ENCODE results near the gene CRCP.
"Not testable (repeated sequence)": the region's sequence is repeated elsewhere in the genome, so short reads cannot be mapped to it uniquely, and the experiment has no call there.

The CRCP gene

DNA sequence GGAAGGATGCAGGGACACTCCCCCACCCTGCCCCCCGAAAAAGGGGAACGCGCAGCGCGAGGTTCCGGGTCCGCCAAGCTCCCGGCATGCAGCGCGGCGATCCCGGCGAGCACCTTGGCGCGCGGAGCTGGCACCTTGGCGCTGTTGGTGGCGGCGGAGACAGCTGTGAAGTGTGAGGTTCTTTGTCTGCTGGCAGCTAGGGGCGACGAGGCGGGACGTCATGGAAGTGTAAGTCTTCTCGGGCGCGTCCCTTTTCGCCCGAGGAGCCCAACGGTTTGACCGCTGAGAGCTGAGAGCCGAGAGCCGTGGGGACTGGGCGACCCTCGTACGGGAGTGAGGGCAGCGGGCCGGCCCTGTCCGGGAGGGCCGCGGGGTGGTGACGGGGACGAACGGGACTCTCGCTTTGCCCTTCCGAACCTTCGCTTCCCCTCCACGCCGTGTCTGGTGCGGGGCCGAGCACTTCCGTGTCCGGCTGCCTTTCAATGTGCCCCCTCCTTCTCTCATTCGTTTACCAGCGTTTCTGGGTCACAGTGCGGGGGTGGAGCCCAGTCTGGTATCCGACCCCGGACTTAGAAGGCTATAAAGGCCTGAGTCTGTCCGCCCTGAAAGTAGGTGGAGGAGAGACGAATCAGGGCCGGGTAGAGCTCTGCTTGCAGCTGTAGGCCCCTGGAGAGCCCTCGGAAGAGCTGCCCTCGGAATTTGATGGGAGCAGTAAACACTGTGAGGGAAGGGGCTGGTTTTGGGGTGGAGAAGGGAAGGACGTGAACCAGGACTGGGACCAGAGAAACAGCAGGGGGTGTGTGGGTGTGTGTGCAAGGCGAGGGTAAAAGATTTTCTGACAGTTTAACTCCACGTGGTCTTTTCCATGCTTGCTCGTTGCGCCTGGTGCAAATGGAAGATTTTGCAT is at the start of gene CRCP:
Gene CRCP, plus strand, starts transcription at position 105 of the 907 bp plus-strand sequence. Its CDS starts 116 bp downstream, at position 221.
- FAIRE-seq: peak; percentile 46

DNA sequence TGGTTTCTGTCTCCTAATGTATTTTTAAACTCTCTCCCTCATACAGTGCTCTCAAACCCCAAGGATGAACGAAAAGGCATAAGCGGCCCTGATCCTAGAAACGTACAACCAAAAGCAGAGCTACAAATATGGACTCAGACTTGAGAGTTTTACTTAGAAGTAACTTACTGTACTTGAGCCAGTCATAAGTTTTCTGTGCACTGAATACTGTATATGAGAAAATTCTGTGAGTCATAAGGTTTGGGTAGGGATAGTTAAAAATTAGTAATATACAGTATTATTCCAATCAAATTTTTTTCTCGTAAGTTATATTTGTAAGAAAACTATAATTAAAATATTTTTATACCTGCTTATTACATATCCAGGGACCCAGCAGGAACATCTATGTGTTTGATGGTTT is 44.9 kb upstream of the CRCP start:
- no peak for FAIRE-seq

GRCh38 chr7:66070222-66070621 is 44.4 kb upstream of the CRCP start:
- FAIRE-seq: no peak

- FAIRE-seq: not testable (repeated sequence)
These were observed 42.4 kb upstream of the CRCP start for GRCh38 chr7:66072208-66072607.

DNA sequence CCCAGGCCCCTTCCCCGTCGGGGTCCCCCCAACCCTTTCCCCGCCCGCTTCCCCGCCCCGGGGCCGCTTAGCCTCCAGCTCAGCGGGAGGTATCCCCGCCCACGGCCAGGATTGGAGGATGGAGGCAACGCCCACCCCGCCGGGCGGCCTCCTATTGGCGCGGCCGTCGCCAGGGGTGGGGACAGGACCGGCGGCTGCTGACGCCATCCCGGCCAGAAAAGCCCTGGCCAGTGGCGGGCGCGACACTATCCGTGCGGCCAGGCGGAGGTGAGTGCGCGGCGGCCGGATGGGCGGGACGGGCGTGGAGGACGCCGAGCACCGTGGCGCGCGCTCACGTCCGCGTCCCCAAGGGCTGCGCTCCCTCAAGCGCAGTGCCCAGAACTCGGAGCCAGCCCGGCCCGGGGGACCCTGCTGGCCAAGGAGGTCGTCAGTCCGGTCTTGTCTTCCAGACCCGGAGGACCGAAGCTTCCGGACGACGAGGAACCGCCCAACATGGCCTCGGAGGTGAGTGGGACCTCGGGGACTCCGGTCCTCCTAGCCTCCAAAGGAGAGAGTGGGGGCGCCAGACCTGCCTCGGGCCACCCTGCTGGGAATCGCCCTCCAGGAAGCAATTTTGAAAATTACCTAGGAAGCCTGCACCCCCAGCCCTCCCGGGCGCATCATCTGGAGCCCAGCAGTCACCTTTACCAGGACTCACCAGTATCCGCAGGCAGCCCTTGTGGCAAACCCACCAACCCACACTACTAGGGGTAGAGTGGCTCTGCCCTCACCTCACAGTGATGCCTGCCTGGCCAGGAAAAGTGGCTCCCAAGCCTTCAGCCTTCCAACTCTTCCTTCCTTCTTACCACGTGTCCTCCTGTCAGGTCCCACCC is 38.8 kb upstream of the CRCP start, which contains the start of gene ASL:
Gene ASL, plus strand, starts transcription at position 230 of the 872 bp plus-strand sequence. Its CDS starts 263 bp downstream, at position 493.
- no peak for FAIRE-seq

DNA sequence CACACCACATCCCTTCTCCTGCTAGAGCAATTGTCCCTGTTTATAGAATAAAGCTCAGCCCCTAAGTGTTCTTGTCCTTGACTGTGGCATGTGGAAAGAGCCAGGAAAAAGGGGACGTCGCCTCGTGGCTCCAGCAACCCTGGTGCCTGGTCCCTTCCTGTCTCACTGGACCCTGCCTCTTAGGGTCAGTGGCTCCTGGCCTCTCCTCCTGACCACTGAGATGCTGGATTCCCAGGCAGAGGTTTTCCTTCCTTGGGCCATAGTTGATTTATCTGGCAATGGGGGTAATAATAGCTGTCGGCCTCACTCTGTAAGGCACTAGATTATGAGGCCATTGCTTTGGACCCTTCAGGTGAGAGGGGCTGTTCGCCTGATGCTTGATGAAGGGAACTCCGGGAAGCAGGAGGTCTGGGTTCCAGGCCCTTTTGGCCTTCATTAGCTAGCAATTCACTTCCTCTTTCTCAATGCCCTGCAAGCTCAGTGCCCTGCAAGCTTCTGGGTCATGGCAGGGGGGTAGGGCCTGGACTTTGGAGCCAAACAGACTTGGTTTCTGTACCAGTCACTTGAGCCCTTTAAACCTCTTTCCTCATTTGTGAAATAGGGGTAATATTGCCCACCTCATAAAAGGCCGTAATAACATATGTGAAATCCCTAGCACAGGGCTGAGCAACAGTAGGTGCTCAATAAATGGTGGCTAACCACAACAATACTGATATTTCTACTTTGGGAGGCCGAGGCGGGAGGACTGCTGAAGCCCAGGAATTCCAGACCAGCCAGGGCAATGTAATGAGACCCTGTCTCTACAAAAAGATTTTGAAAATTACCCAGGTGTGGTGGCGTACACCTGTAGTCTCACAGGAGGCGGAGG is 38.0 kb upstream of the CRCP start:
- no peak for FAIRE-seq

DNA sequence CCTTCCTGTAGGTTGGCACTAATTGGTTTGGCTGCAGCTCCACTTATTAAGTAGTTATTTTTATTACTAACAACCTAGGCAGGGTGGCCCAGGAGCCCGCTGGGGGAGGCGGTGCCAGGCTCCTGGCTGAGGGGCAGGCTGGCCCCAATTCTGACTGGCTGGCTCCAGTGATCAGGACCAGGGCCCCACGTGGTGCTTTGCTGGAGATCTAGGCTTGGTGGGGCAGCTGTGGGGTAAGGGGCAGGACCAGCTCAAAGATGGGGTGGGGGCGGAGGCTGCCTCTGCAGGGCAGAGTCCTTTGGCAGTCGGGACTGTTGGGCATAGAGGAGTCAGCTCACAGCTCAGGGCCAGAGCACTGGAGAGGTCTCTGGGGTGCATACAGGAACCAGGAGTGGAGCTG is 36.6 kb upstream of the CRCP start:
- no peak for FAIRE-seq

GRCh38 chr7:66082083-66082482 is 32.6 kb upstream of the CRCP start:
- no peak for FAIRE-seq

DNA sequence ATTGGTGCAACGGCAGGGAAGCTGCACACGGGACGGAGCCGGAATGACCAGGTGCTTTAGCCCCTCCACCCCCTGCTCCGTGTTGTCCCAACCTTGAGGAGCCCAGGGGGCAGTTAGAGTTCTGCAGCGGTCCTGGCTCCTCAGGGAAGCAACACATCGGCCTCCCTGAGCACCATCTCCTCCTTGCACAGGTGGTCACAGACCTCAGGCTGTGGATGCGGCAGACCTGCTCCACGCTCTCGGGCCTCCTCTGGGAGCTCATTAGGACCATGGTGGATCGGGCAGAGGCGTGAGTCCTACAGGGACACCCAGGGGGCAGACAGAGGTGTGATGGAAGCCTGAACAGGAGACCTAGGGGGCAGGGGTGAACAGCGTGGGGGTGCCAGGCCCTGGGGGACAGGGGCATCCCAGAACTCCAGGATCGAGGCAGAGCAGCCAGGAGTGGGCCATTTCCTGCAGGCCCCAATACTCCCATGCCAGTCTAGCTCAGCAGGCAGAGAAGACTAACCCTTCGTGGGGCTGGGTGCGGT is 31.7 kb upstream of the CRCP start:
- no peak for FAIRE-seq

DNA sequence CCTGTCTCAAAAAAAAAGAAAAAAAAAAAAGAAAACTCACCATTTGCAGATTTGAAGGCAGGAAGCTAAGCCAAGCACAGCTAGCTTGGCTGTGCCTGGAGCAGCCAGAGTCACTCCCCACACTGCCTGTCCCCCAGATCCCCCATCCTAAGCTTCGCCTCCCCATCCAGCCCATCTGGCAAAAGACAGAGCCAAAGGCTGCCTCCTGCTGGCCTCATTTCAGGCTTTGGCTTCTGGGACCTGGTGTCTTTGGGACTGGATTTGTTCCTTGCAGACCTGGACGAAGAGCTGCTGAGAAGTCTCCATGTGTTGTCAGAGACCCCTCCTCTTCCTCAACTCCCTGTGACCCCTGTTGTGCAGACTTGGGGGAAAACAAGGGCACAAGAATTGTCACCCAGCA is 31.0 kb upstream of the CRCP start:
- FAIRE-seq: no peak

DNA sequence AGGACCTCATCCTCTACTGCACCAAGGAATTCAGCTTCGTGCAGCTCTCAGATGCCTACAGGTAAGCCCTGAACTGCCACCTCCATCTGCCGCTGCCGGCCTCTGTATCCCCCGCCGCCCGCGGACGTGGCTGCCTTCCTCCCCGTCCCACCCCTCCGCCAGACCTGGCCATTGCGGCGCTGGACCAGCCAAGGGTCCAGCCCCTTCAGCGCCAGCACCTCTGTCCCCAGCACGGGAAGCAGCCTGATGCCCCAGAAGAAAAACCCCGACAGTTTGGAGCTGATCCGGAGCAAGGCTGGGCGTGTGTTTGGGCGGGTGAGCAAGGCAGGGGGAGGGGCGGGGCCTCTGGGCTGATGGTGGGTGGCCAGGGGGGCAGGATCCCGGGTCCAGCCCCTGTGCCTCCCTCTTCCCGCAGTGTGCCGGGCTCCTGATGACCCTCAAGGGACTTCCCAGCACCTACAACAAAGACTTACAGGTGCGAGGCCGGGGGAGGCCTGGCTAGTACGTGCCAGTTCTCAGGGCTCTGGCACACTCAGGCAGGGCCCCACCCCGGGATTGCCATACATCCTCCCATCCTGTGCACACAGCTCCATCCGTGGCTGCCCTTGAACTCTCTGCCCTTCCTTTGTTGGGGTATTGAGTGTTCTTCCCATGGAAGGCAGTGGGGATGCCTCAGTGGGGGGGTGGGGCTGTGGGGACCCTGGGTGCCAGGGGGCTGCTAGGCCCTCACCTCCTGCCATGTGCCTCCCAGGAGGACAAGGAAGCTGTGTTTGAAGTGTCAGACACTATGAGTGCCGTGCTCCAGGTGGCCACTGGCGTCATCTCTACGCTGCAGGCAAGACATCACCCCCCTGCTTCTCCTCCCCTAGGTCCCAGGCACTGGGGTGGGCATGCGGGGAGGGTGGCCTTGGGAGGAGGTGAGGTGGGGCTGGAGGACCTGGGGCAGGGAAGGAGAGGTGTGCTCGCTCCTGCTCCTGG is 25.5 kb upstream of the CRCP start:
- no peak for FAIRE-seq

DNA sequence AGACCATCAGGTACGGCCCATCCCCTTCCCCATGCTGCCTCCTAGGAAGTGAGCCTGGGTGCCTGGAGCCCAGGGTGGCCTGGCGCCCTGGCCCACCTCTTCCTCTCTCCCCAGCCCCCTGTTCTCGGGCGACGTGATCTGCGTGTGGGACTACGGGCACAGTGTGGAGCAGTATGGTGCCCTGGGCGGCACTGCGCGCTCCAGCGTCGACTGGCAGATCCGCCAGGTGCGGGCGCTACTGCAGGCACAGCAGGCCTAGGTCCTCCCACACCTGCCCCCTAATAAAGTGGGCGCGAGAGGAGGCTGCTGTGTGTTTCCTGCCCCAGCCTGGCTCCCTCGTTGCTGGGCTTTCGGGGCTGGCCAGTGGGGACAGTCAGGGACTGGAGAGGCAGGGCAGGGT is 22.0 kb upstream of the CRCP start:
- FAIRE-seq: no peak

GRCh38 chr7:66095010-66095409 is 19.6 kb upstream of the CRCP start:
- FAIRE-seq: no peak

DNA sequence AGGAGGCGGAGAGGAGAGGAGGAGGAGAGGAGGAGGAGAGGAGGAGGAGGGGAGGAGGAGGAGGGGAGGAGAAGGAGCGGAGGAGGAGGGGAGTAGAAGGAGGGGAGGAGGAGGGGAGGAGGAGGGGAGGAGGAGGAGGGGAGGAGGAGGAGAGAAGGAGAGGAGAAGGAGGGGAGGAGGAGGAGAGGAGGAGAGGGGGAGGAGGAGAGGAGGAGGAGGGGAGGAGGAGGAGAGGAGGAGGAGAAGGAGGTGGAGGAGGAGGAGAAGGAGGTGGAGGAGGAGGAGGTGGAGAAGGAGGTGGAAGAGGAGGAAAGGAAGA is 15.5 kb upstream of the CRCP start:
- no peak for FAIRE-seq

DNA sequence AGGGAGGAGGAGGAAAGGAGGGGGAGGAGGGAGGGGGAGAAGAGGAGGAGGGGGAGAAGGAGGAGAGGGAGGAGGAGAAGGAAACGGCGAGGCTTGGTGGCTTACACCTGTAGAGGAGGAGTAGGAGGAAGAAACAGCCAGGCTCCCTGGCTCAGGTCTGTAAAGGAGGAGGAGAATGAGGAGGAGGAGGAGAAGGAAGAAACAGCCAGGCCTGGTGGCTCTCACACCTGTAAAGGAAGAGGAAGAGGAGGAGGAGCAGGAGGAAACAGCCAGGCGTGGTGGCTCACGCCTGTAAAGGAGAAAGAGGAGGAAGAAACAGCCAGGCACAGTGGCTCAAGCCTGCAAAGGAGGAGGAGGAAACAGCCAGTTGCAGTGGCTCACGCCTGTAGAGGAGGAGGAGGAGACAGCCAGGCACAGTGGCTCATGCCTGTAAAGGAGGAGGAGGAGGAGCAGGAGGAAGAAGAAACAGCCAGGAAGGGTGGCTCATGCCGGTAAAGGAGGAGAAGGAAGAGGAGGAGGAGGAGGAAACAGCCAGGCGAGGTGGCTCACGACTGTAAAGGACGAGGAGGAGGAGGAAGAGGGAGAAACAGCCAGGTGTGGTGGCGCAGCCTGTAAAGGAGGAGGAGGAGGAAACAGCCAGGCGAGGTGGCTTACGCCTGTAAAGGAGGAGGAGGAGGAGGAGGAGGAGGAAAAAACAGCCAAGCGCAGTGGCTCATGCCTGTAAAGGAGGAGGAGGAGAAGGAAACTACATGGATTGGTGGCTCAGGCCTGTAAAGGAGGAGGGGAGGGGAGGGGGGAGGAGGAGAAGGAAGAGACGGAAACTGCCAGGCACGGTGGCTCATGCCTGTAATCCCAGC is 14.9 kb upstream of the CRCP start:
- peak; percentile 17 for FAIRE-seq

DNA sequence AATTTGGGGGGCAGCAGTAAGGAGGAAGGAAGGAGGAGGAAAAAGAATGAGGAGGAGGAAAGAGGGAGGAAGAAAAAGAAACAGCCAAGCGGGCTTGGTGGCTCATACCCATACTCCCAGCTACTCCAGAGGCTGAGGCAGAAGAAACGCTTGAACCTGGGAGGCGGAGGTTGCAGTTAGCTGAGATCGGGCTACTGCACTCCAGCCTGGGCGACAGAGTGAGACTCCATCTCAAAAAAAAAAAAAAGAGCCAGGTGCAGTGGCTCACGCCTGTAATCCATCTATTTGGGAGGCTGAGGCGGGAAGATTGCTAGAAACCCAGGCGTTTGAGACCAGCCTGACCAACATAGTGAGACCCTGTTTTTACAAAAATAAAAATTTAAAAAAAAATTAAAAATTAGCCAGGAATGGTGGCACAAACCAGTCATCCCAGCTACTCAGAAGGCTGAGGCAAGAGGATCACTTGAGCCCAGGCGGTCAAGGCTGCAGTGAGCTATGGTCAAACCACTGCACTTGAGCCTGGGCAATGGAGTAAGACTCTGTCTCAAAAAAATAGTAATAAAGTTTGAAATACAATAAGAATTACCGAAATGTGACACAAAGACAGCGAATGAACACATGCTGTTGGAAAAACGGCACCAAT is 14.1 kb upstream of the CRCP start:
- no peak for FAIRE-seq

DNA sequence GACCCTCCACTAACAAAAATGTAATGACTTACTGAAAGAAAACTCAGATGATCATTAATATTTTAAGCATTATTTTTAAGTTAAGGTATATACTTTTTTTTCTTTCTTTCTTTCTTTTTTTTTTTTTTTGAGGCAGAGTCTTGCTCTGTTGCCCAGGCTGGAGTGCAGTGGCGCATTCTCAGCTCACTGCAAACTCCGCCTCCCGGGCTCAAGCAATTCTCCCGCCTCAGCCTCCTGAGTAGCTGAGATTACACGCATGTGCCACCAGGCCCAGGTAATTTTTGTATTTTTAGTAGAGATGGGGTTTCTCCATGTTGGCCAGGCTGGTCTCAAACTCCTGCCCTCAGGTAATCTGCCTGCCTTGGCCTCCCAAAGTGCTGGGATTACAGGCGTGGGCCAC is 12.5 kb upstream of the CRCP start:
- FAIRE-seq: not testable (repeated sequence)

GRCh38 chr7:66103994-66104393 is 10.7 kb upstream of the CRCP start:
- not testable (repeated sequence) for FAIRE-seq

- FAIRE-seq: no peak
These were observed 9.3 kb upstream of the CRCP start for GRCh38 chr7:66105263-66105748.

GRCh38 chr7:66108410-66108809 is 6.2 kb upstream of the CRCP start:
- FAIRE-seq: not testable (repeated sequence)

Data from G401.6 (cell line).